Fibroblast of lung (primary cell): ENCODE data around the gene LILRA5. TPM values are rescaled to one million over a fixed set of nuclear protein-coding genes. Genes with fewer than 3 reads are reported as not detected.
"Not testable (repeated sequence)": the region's sequence is repeated elsewhere in the genome, so short reads cannot be mapped to it uniquely, and the experiment has no call there.

Source experiments
- DNase-seq, 2 donors: peaks; one replicate each; pipeline versions ENCODE4 v3.0.0 to v3.0.0-alpha.2; 2010; ENCODE audit warnings: low read depth in 2 of 2
- H2AFZ ChIP-seq: 2 replicates; pipeline ENCODE4 v1.5.1; 2012; ENCODE audit warnings: low read length, control low read depth, inconsistent platforms
- H3K27ac ChIP-seq: 2 replicates; pipeline ENCODE4 v1.5.1; 2011; ENCODE audit warnings: low read length, control low read depth; ENCODE audit not compliant: insufficient read depth
- H3K27me3 ChIP-seq: 2 replicates; pipeline ENCODE4 v1.5.1; 2011; ENCODE audit warnings: mild to moderate bottlenecking, low read length; ENCODE audit not compliant: control insufficient read depth, insufficient read depth
- H3K36me3 ChIP-seq: 2 replicates; pipeline ENCODE4 v1.5.1; 2011; ENCODE audit warnings: low read length; ENCODE audit not compliant: control insufficient read depth, insufficient read depth
- H3K4me1 ChIP-seq: 2 replicates; pipeline ENCODE4 v1.5.1; 2011; ENCODE audit warnings: low read length; ENCODE audit not compliant: control insufficient read depth, insufficient read depth; ENCODE audit errors: extremely low read depth
- H3K4me2 ChIP-seq: 2 replicates; pipeline ENCODE4 v1.5.1; 2011; ENCODE audit warnings: low read length, control low read depth; ENCODE audit not compliant: insufficient read depth; ENCODE audit errors: extremely low read depth
- H3K4me3 ChIP-seq, 4 experiments: fragments of 200-600 bp in 1 of 4; sonication (generic) in 1 of 4; replicated peaks in 1 of 4; 2 replicates each; pipeline ENCODE4 v1.5.1; 2011 to 2016; ENCODE audit warnings: low read length in 4 of 4, low read depth in 3 of 4, mild to moderate bottlenecking in 3 of 4, control low read depth in 2 of 4, inconsistent platforms in 1 of 4, mixed read lengths in 1 of 4; ENCODE audit not compliant: insufficient read depth in 1 of 4; ENCODE audit errors: control extremely low read depth in 1 of 4
- H3K79me2 ChIP-seq: 2 replicates; pipeline ENCODE4 v1.5.1; 2012; ENCODE audit warnings: mild to moderate bottlenecking, low read length, inconsistent platforms; ENCODE audit not compliant: control insufficient read depth, insufficient read depth
- H3K9ac ChIP-seq: 2 replicates; pipeline ENCODE4 v1.5.1; 2011; ENCODE audit warnings: mild to moderate bottlenecking, low read length, control low read depth; ENCODE audit not compliant: insufficient read depth
- H3K9me3 ChIP-seq: 2 replicates; pipeline ENCODE4 v1.5.1; 2012; ENCODE audit warnings: low read depth, low read length; ENCODE audit not compliant: control insufficient read depth, insufficient read depth
- H4K20me1 ChIP-seq: 2 replicates; pipeline ENCODE4 v1.5.1; 2011; ENCODE audit warnings: low read length; ENCODE audit not compliant: control insufficient read depth, insufficient read depth; ENCODE audit errors: extremely low read depth
- CTCF ChIP-seq, 2 donors: IDR thresholded peaks in 1 of 2; conservative IDR thresholded peaks in 1 of 2; 1 replicate in 1 of 2; 2 replicates in 1 of 2; pipeline ENCODE4 v1.5.1; 2011 to 2012; ENCODE audit warnings: low read length in 2 of 2, control low read depth in 1 of 2, inconsistent platforms in 1 of 2, low read depth in 1 of 2, mild to moderate bottlenecking in 1 of 2
- EZH2 ChIP-seq: IDR thresholded peaks from 2 replicates; pipeline ENCODE4 v1.5.1; 2012; ENCODE audit warnings: low read length, control low read depth, mild to moderate bottlenecking; ENCODE audit errors: missing control alignments
- polyA plus RNA-seq, 2 donors: library from polyadenylated mRNA; depleted of rRNA in 1 of 2; stranded (reverse) in 1 of 2; unstranded in 1 of 2; fragments of >200 nt; gene quantifications; 2 replicates each; pipeline ENCODE4 v1.2.1, GENCODE V29; 2011 to 2012; ENCODE audit warnings: missing spikeins in 1 of 2
- total RNA-seq: library from RNA; depleted of rRNA; stranded (reverse); fragments of >200 nt; gene quantifications from 2 replicates; pipeline ENCODE4 v1.2.1, GENCODE V29; 2014

The LILRA5 gene
- total and polyA plus RNA-seq, 2 donors (not counting 1 experiment from before 2014, with no cell fraction given) = not detected

DNA sequence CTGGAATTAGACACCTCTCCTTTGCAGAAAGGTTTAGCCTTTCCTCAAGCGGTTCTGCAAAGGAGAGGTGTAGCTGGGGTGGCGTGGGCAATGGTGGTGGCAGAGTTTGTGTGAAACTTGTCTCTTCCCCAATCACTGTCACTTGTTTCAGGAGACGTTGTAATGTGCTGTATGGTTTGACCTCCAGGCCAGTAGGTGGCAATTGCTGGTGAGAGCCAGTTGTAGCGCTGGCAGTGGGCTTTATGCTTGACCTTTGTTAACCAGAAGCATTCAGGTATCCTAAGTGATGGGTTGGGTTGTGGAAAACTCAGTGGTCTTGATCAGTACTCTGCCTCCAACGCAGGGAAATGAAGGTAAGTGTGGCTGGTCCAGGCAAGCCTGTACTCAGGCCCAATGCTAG is 12.7 kb upstream of the LILRA5 start:
- TF ChIP-seq EZH2 (no peak), CTCF (conservative IDR thresholded peaks at IDR 0.05 in 1 of 2, IDR thresholded peaks at IDR 0.05 in 1 of 2; ENCODE audit: low read depth in 1 of 2, low read length in 2 of 2) (no peak)
- H3K36me3 ChIP-seq = no peaks in the 10 kb centered on the region
- DNase-seq = no peak

GRCh38 chr19:54325194-54325621 is 12.2 kb upstream of the LILRA5 start:
- DNase-seq = peak in 1 of 2 donors; percentile 33
- no peaks in the 10 kb centered on the region for H4K20me1 ChIP-seq
- no peak overlapping the region for H3K4me3 ChIP-seq

More for the DNA sequence above, 12.7 kb upstream of the LILRA5 start:
- no peak overlapping the region for H3K27ac ChIP-seq
- no peaks in the 10 kb centered on the region for H3K4me1 ChIP-seq
- no peak overlapping the region for H2AFZ ChIP-seq
- H3K4me2 ChIP-seq = no peak overlapping the region
- no peaks in the 10 kb centered on the region for H3K79me2 ChIP-seq
- no peak overlapping the region for H3K9ac ChIP-seq
- no peaks in the 10 kb centered on the region for H3K27me3 ChIP-seq
- H3K4me3 ChIP-seq = no peak overlapping the region
- no peaks in the 10 kb centered on the region for H4K20me1 ChIP-seq
- no peaks in the 10 kb centered on the region for H3K9me3 ChIP-seq

GRCh38 chr19:54324071-54324470 is 11.1 kb upstream of the LILRA5 start:
- H3K9ac ChIP-seq = no peak overlapping the region
- H3K79me2 ChIP-seq = no peaks in the 10 kb centered on the region
- no peak for DNase-seq
- H3K36me3 ChIP-seq = no peaks in the 10 kb centered on the region
- H3K9me3 ChIP-seq = no peaks in the 10 kb centered on the region
- no peaks in the 10 kb centered on the region for H3K4me1 ChIP-seq
- H4K20me1 ChIP-seq = no peaks in the 10 kb centered on the region
- TF ChIP-seq EZH2 (no peak), CTCF (conservative IDR thresholded peaks at IDR 0.05 in 1 of 2, IDR thresholded peaks at IDR 0.05 in 1 of 2; ENCODE audit: low read depth in 1 of 2, low read length in 2 of 2) (no peak)
- H3K4me3 ChIP-seq = no peak overlapping the region
- H3K27ac ChIP-seq = no peak overlapping the region
- H3K27me3 ChIP-seq = no peaks in the 10 kb centered on the region
- H2AFZ ChIP-seq = no peak overlapping the region
- H3K4me2 ChIP-seq = no peak overlapping the region

More at GRCh38 chr19:54325194-54325621, 12.2 kb upstream of the LILRA5 start:
- H2AFZ ChIP-seq = no peak overlapping the region
- H3K79me2 ChIP-seq = no peaks in the 10 kb centered on the region
- no peak overlapping the region for H3K4me2 ChIP-seq
- H3K27me3 ChIP-seq = no peaks in the 10 kb centered on the region
- no peaks in the 10 kb centered on the region for H3K36me3 ChIP-seq
- H3K9ac ChIP-seq = no peak overlapping the region
- no peaks in the 10 kb centered on the region for H3K9me3 ChIP-seq
- TF ChIP-seq EZH2 (no peak), CTCF (conservative IDR thresholded peaks at IDR 0.05 in 1 of 2, IDR thresholded peaks at IDR 0.05 in 1 of 2; ENCODE audit: low read depth in 1 of 2, low read length in 2 of 2) (peak; percentile 65 to 84)
- no peak overlapping the region for H3K27ac ChIP-seq
- H3K4me1 ChIP-seq = no peaks in the 10 kb centered on the region

DNA sequence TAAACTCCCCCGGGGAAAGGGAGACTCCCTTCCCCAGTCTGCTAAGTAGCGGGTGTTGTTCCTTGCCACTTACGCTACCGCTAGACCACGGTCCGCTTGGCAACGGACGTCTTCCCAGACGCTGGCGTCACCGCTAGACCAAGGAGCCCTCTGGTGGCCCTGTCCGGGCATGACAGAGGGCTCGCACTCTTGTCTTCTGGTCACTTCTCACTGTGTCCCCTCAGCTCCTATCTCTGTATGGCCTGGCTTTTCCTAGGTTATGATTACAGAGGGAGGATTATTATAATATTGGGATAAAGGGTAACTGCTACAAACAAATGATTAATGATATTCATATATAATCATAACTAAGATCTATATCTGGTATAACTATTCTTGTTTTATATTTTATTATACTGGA is 10.0 kb upstream of the LILRA5 start:
- not testable (repeated sequence) for H3K79me2 ChIP-seq, H3K4me2 ChIP-seq, H3K9me3 ChIP-seq, H3K4me1 ChIP-seq, H3K9ac ChIP-seq, H2AFZ ChIP-seq, H3K4me3 ChIP-seq, DNase-seq, H4K20me1 ChIP-seq, H3K27ac ChIP-seq, H3K27me3 ChIP-seq, H3K36me3 ChIP-seq

DNA sequence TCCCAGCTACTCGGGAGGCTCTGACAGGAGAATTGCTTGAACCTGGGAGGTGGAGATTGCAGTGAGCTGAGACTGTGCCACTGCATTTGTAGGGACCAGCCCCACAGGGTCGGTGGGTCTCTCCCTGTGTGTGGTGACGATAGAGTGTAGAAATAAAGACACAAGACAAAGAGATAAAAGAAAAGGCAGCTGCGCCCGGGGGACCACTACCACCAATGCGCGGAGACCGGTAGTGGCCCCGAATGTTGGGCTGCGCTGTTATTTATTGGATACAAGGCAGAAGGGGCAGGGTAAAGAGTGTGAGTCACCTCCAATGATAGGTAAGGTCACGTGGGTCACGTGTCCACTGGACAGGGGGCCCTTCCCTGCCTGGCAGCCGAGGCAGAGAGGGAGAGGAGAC is 9.3 kb upstream of the LILRA5 start:
- not testable (repeated sequence) for H3K27ac ChIP-seq, DNase-seq, H3K27me3 ChIP-seq, H2AFZ ChIP-seq, H3K9me3 ChIP-seq, H4K20me1 ChIP-seq, H3K9ac ChIP-seq, H3K4me1 ChIP-seq, H3K36me3 ChIP-seq, H3K4me3 ChIP-seq, H3K79me2 ChIP-seq, H3K4me2 ChIP-seq
